NB4 (cell line): ENCODE results near the gene NOTUM.

Experiments
- DNase-seq: peaks from one replicate; pipeline ENCODE4 v3.0.0; 2010; ENCODE audit warnings: low read depth
- H3K4me3 ChIP-seq: one replicate; pipeline ENCODE4 v1.5.1; 2011; ENCODE audit warnings: mild to moderate bottlenecking, low read depth, low read length, moderate library complexity
- CTCF ChIP-seq: IDR thresholded peaks from one replicate; pipeline ENCODE4 v1.5.1; 2012; ENCODE audit warnings: low read depth, low read length
- MYC ChIP-seq: IDR thresholded peaks from 2 replicates; pipeline ENCODE4 v1.6.1; 2011; ENCODE audit warnings: low read depth, low read length
- POLR2A ChIP-seq: IDR thresholded peaks from 2 replicates; pipeline ENCODE4 v1.6.1; 2011; ENCODE audit warnings: mild to moderate bottlenecking; ENCODE audit not compliant: insufficient read length; ENCODE audit errors: extremely low read depth
- TF ChIP-seq, protein P1 (sequence below): IDR thresholded peaks from 2 replicates; pipeline ENCODE4 v1.6.1; 2011; ENCODE audit warnings: low read depth, low read length

NOTUM gene

GRCh38 chr17:81998212-81998611 lies 37.2 kb upstream of the NOTUM start:
- no peak for DNase-seq
- H3K4me3 ChIP-seq = no peak overlapping the region
- TF ChIP-seq CTCF (no peak), POLR2A (no peak), MYC (no peak)
- TF ChIP-seq, protein P1, sequence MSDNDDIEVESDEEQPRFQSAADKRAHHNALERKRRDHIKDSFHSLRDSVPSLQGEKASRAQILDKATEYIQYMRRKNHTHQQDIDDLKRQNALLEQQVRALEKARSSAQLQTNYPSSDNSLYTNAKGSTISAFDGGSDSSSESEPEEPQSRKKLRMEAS = no peak

DNA sequence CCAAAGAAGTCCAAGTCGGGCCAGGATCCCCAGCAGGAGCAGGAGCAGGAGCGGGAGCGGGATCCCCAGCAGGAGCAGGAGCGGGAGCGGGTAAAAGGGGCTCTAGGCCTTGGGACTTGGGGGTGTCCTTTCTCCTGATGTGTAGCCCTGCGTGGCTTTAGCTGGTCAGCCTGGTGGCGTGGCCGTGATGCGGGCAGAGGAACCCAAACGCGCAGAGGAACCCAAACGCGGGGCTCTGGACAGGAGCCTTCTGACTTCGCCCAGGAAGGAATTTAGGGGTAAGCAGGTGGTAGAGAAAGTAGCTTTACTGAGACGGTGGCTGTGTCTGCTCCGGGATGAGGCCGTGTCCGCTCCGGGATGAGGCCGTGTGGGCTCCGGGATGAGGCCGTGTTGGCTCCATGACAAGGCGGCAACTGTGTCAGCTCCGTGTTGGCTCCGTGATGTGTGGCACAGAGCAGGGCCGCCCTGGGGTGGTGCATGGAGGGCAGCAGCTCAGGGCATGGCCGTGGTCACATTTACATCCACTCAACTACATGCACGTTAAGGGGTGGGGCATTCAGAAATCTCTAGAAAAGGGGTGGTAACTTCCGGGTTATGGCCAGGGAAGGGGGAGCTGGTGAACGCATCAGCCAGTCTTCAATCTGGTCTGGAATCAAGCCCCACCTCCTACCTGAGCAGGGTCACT lies 35.9 kb upstream of the NOTUM start:
- TF ChIP-seq, protein P1 = no peak
- TF ChIP-seq POLR2A (no peak), MYC (no peak), CTCF (no peak)
- DNase-seq = no peak
- H3K4me3 ChIP-seq = no peak overlapping the region

DNA sequence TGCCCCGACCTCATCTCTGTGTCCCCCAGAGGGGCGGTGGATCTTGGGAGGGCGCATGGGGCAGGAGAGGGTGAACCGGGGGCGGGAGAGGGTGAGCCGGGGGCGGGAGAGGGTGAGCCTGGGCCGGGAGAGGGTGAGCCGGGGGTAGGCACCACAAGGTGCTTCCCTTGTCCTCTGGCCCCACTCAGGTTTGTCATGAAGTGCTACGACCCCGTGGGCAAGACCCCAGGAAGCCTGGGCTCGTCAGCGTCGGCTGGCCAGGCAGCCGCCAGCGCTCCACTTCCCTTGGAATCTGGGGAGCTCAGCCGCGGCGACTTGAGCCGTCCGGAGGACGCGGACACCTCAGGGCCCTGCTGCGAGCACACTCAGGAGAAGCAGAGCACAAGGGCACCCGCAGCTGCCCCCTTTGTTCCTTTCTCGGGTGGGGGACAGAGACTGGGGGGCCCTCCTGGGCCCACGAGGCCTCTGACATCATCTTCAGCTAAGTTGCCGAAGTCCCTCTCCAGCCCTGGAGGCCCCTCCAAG lies 35.3 kb upstream of the NOTUM start:
- DNase-seq = no peak
- TF ChIP-seq, protein P1 = no peak
- TF ChIP-seq POLR2A (no peak), CTCF (no peak), MYC (no peak)

DNA sequence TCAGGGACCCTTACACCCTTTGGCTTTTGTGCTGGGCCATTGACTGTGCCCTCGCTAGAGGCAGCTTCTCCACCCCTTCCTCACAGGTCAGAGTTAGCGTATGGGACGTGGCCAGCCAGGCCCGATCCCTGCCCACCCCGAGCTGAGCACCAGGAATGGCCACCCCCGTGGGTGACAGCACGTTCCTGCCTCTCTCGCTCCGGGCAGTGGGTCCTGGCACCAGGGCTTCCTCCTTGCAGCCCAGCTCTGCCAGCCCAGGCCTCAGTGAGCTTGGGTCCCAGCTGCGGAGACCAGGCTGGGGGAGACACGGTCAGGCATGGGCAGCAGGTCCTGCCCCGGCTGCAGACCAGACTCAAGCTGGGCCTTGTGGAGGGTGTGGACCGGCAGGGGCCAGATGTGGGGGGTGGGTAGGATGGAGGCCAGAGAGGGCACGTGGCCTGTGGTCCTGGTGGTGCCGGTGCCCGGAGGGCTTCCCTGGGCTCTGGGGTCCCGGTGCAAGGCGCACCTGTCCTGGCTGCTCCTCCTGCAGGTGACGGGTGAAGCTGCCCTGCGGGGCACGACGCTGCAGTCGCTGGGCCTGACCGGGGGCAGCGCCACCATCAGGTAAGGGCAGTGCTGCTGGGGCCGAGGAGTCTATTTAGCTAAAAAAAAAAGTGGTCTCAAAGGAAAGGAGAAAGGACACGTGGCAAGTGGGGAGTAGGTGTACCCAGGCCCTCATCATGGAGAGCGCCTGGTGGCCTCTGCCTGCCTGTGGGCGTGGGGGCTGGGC lies 34.7 kb upstream of the NOTUM start:
- H3K4me3 ChIP-seq = no peak overlapping the region
- no peak for DNase-seq
- TF ChIP-seq CTCF (no peak), MYC (no peak), POLR2A (no peak)
- TF ChIP-seq, protein P1 = no peak

More for the DNA sequence above, 35.3 kb upstream of the NOTUM start:
- H3K4me3 ChIP-seq = no peak overlapping the region

DNA sequence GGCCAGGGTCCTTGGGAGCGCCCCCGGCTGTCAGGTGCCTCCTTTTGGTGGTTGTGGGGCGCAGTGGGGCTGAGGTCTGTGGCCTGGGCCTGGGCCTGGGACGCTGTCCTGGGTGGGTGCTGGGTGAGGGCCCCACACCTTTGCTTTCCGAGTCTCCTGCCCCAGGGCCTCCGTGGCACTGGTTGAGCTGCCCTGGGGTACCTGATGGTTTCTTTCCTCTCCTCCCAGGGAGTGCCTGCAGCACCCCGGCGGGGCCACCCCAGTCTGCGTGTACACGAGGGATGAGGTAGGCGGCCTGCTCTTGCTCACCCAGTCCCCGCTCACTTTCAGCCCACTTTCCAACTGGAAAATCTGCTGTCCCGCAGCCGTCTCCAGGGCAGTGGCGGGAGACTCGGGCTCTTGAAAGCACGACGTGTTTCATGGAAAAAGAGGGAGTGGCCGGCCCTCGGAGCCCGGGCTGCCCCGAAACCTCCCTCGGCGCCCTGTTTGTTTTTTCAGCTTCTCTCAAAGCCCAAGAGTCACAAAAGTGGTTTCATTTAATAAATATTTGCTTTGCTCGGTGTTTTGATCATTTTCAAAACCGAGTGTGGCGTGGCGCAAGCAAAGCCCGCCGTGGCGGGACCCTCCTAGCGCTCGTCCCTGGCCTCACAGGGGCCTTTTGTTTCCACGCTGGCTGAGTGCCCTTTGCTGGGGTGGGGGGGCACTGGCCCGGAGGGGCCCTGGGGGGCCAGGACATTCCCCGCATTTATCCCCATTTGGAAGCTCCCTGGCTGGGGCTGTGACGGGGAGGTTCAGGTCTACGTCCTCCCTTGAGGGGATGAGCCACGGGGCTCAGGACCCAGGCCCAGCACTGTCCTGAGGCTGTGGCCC lies 33.8 kb upstream of the NOTUM start:
- no peak for DNase-seq
- H3K4me3 ChIP-seq = no peak overlapping the region
- TF ChIP-seq, protein P1 = no peak
- TF ChIP-seq CTCF (no peak), POLR2A (no peak), MYC (no peak)
